Pancreas (tissue), 10 donors: ENCODE results near the gene NUP43. TPM values are rescaled to one million over a fixed set of nuclear protein-coding genes. Genes with fewer than 3 reads are reported as not detected.
A peak's percentile ranks its signal among the peaks of the same experiment; 100 is the strongest.

Source experiments
- ATAC-seq, 4 donors: fragments of 200-7000 bp; cut with Tn5 transposase; one replicate each; pipeline versions ENCODE4 v1.8.0 to v1.9.1; 2020; ENCODE audit warnings: mild to moderate bottlenecking in 4 of 4, moderate library complexity in 4 of 4
- DNase-seq, 6 donors: peaks; one replicate each; pipeline ENCODE4 v3.0.0-alpha.2; 2020
- FAIRE-seq: peaks from 2 replicates; lab custom pipeline; 2012; peaks lifted over from hg19 to GRCh38; lab: Jason Lieb, UNC
- H3K27ac ChIP-seq, 4 donors: fragments of 200-600 bp; sonication (generic); 1 replicate in 3 of 4; 2 replicates in 1 of 4; pipeline versions ENCODE4 v1.5.0 to v1.8.0; 2020
- H3K27me3 ChIP-seq, 4 donors: fragments of 200-600 bp; one replicate each; pipeline ENCODE4 v1.8.0; 2021
- H3K36me3 ChIP-seq, 3 donors: fragments of 200-600 bp; sonication (generic) in 1 of 3; one replicate each; pipeline versions ENCODE4 v1.5.0 to v1.8.0; 2020 to 2021
- H3K4me1 ChIP-seq, 3 donors: fragments of 200-600 bp; one replicate each; pipeline ENCODE4 v1.8.0; 2021
- H3K4me3 ChIP-seq, 4 donors: fragments of 200-600 bp; sonication (generic) in 2 of 4; one replicate each; pipeline versions ENCODE4 v1.5.0 to v1.8.0; 2020 to 2021
- H3K9me3 ChIP-seq, 4 donors: fragments of 200-600 bp; one replicate each; pipeline ENCODE4 v1.8.0; 2021
- WGBS, 2 donors: extraction: QIAGEN DNeasy Blood & Tissue Kit; methylation state at CpG; one replicate each; pipeline ENCODE4 v1.1.7; 2013; 5-methylcytosine and 5-hydroxymethylcytosine counted together
- intact Hi-C, 3 donors: fragments of 100-400 bp; cut with DNase I; formaldehyde crosslinking; loops; one replicate each; pipeline versions ENCODE4 v1.11.1 to v1.14.2; 2022
- polyA plus RNA-seq, 2 donors: library from polyadenylated mRNA; stranded (reverse); fragments of 200-250 nt; gene quantifications; one replicate each; pipeline ENCODE4 v1.2.3, GENCODE V29; 2013
- total RNA-seq, 6 donors: library from RNA; stranded (reverse); fragmentation: NEBNext Ultra II Directional in 4 of 6; extraction: Animal tissue kit (Norgen Biotek cat#: 25700) in 4 of 6; gene quantifications; one replicate each; pipeline versions ENCODE4 v1.2.1 to v1.2.4, GENCODE V29; 2021 to 2023
- TF ChIP-seq, protein P1 (sequence below), 4 donors: fragments of 200-600 bp; sonication (generic) in 3 of 4; IDR thresholded peaks; one replicate each; pipeline versions ENCODE4 v1.5.0 to v1.8.0; 2021; ENCODE audit warnings: antibody characterized with exemption in 4 of 4
- donor health status: healthy with polysubstance abuse.
- donor health status: DM: no; HTN: no; CAD: no; lungs with moderate emphysema.
- donor health status: DM: no; HTN: no; CAD: no.
- donor health status: control.
- donor health status: control.
- donor health status: Bipolar disorder and iron deficiency.
- donor health status: DM: yes; HTN: yes; CAD: no.
- donor health status: DM: no; HTN: no; CAD: no.
- donor health status: DM: no; HTN: no; CAD: no.
- donor health status: DM: yes; HTN: yes; CAD: no.

The NUP43 gene
- total and polyA plus RNA-seq, 8 donors, result 7.2 to 21.0 (median 15.3) TPM

DNA sequence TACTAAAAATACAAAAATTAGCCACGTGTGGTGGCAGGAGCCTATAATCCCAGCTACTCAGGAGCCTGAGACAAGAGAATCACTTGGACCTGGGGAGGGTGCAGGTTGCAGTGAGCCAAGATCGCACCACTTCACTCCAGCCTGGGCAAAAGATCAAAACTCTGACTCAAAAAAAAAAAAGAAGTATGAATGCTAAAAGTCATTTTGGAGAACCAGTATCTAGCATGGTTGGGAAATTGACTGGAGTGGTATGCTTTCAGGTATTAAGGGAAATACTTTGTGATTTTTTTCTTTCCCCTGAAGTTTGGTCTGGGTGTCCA is 33.3 kb upstream of the NUP43 start:
- FAIRE-seq, result no peak
- H3K27ac ChIP-seq, result no peak overlapping the region
- intact Hi-C loops, result no loop called here

DNA sequence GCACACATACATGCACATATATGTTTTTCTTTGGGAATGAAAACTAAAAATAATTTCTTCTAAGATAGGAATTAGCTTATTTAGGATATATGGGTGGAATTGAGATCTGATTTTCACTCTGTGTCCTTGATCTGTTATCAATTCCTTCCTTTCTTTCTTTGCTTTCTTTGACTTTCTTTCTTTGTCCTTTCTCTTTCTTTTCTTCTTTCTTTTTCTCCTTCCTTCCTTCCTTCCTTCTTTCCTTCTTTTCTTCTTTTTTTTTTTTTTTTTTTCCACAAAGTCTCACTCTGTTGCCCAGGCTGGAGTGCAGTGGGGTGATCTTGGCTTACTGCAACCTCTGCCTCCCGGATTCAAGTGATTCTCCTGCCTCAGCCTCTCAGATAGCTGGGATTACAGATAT is 31.3 kb upstream of the NUP43 start:
- WGBS, 2 donors, result 88 to 100% methylated on average over 1 of the region's 1 CpG
- ATAC-seq (no peak), DNase-seq (no peak), FAIRE-seq (no peak)
- no peaks in the 10 kb centered on the region for H3K27me3 ChIP-seq
- TF ChIP-seq, protein P1, sequence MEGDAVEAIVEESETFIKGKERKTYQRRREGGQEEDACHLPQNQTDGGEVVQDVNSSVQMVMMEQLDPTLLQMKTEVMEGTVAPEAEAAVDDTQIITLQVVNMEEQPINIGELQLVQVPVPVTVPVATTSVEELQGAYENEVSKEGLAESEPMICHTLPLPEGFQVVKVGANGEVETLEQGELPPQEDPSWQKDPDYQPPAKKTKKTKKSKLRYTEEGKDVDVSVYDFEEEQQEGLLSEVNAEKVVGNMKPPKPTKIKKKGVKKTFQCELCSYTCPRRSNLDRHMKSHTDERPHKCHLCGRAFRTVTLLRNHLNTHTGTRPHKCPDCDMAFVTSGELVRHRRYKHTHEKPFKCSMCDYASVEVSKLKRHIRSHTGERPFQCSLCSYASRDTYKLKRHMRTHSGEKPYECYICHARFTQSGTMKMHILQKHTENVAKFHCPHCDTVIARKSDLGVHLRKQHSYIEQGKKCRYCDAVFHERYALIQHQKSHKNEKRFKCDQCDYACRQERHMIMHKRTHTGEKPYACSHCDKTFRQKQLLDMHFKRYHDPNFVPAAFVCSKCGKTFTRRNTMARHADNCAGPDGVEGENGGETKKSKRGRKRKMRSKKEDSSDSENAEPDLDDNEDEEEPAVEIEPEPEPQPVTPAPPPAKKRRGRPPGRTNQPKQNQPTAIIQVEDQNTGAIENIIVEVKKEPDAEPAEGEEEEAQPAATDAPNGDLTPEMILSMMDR (IDR thresholded peaks at IDR 0.05), result no peak
- no peak overlapping the region for H3K27ac ChIP-seq
- no peak overlapping the region for H3K4me3 ChIP-seq
- peaks cover 0 to 5% (median 0%) of the 10 kb centered on the region in 4 donors for H3K9me3 ChIP-seq
- H3K4me1 ChIP-seq, result no peaks in the 10 kb centered on the region
- H3K36me3 ChIP-seq, result peaks cover 0 to 4% (median 0%) of the 10 kb centered on the region in 3 donors
- intact Hi-C loops, result no loop called here

More for the DNA sequence above, 33.3 kb upstream of the NUP43 start:
- H3K36me3 ChIP-seq, result no peaks in the 10 kb centered on the region
- H3K4me3 ChIP-seq, result no peak overlapping the region
- H3K27me3 ChIP-seq, result no peaks in the 10 kb centered on the region
- WGBS, 2 donors, result 47 to 68% methylated on average over 2 of the region's 2 CpGs
- ATAC-seq (no peak), DNase-seq (no peak)
- H3K9me3 ChIP-seq, result peaks cover 0 to 5% (median 0%) of the 10 kb centered on the region in 4 donors
- TF ChIP-seq, protein P1 (IDR thresholded peaks at IDR 0.05), result no peak
- no peaks in the 10 kb centered on the region for H3K4me1 ChIP-seq

DNA sequence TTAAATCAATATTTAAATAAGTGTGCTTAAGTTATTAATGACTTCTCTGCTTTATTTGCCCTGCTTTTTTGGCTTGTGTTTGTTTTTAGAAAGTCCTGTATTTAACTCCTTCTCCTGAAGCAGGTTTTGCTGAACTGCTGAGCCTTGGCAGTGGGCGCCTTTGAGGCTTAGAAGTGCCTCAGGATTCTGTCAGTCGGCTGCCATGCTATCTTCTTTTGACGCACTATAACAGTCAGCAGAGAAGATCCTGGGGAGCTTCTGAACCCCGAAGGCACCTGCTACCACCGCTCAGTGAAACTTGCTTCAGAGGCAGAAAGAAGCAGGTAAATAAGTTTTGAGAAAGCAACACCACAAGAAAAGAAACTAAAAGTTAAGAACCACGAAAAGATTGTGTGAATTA is 25.6 kb upstream of the NUP43 start:
- no peak for FAIRE-seq
- intact Hi-C loops, result no loop called here
- WGBS, 2 donors, result 89% methylated on average over 6 of the region's 6 CpGs
- no peaks in the 10 kb centered on the region for H3K27me3 ChIP-seq
- no peak for DNase-seq
- no peak overlapping the region for H3K27ac ChIP-seq
- no peaks in the 10 kb centered on the region for H3K4me1 ChIP-seq
- TF ChIP-seq, protein P1 (IDR thresholded peaks at IDR 0.05), result no peak
- H3K4me3 ChIP-seq, result no peak overlapping the region
- no peaks in the 10 kb centered on the region for H3K9me3 ChIP-seq
- ATAC-seq, result no peak
- H3K36me3 ChIP-seq, result peaks cover 4 to 16% (median 5%) of the 10 kb centered on the region in 3 donors

DNA sequence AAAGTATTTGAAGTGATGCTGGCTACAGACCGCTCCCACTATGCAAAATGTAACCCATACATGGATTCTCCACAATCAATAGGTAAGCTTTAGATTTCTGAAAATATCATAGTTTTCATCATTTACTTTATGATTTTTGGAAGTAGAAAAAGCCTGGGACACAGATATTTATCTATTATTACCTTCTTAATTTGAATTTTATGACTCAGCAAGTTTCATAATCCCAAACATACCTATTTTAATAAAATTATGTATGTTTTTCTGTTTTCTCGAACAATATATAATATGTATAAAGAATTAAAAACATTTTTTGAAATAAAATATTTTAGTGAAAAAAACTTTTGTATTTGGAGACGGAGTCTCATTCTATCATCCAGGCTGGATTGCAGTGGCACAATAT is 24.9 kb upstream of the NUP43 start:
- ATAC-seq, result no peak
- no peak overlapping the region for H3K27ac ChIP-seq
- intact Hi-C loops, result no loop called here
- H3K36me3 ChIP-seq, result peaks cover 4 to 16% (median 5%) of the 10 kb centered on the region in 3 donors
- no peak overlapping the region for H3K4me3 ChIP-seq
- DNase-seq, result no peak
- no peak for FAIRE-seq
- 96 to 98% methylated on average over 3 of the region's 3 CpGs for WGBS, 2 donors
- H3K27me3 ChIP-seq, result no peaks in the 10 kb centered on the region
- H3K4me1 ChIP-seq, result no peaks in the 10 kb centered on the region
- no peaks in the 10 kb centered on the region for H3K9me3 ChIP-seq
- TF ChIP-seq, protein P1 (IDR thresholded peaks at IDR 0.05), result no peak

DNA sequence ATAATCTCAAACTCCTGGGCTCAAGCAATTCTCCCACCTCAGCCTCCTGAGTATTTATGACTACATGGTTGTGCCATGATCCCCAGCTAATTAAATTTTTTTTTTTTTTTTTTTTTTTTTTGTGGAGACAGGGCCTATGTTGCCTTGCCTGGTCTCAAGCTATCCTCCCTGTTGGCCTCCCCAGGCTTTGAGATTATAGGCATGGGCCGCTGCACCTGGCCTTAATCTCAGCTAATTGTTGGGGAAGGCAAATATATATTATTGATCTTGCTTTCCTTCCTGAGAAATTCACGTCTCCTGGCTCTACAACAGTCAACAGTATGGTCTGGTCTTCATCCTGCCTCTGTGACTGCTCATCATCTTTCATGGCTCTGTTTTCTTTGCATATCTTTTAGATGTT is 23.3 kb upstream of the NUP43 start:
- peak in 1 of 6 donors; percentile 35 for DNase-seq
- ATAC-seq, result peak; percentile 28 to 79 (median 48)
- H3K27ac ChIP-seq, result no peak overlapping the region
- WGBS, 2 donors, result 26 to 31% methylated on average over 2 of the region's 2 CpGs
- TF ChIP-seq, protein P1 (IDR thresholded peaks at IDR 0.05), result no peak
- H3K4me3 ChIP-seq, result no peak overlapping the region
- H3K4me1 ChIP-seq, result no peaks in the 10 kb centered on the region
- no peaks in the 10 kb centered on the region for H3K9me3 ChIP-seq
- no peak for FAIRE-seq
- intact Hi-C loops, result no loop called here
- peaks cover 4 to 16% (median 5%) of the 10 kb centered on the region in 3 donors for H3K36me3 ChIP-seq
- H3K27me3 ChIP-seq, result no peaks in the 10 kb centered on the region
